Effector memory CD4-positive, alpha-beta T cell (primary cell): ENCODE results near the gene RBMX2.
"Not testable (repeated sequence)": the region's sequence is repeated elsewhere in the genome, so short reads cannot be mapped to it uniquely, and the experiment has no call there.

Experiments used
- DNase-seq, 3 donors: peaks; one replicate each; pipeline ENCODE4 v3.0.0-alpha.2; 2020
- H3K27ac ChIP-seq: 2 replicates; pipeline ENCODE4 v1.7.0; 2013; ENCODE audit warnings: mild to moderate bottlenecking, low read length, moderate library complexity; ENCODE audit not compliant: insufficient read depth, poor library complexity, severe bottlenecking
- H3K27me3 ChIP-seq: replicated peaks from 2 replicates; pipeline ENCODE4 v1.7.0; 2013; ENCODE audit warnings: mild to moderate bottlenecking, low read length; ENCODE audit not compliant: insufficient read depth, control insufficient read depth, poor library complexity, severe bottlenecking
- H3K36me3 ChIP-seq: 2 replicates; pipeline ENCODE4 v1.7.0; 2013; ENCODE audit warnings: mild to moderate bottlenecking, low read length, moderate library complexity; ENCODE audit not compliant: control insufficient read depth, insufficient read depth
- H3K4me1 ChIP-seq: 2 replicates; pipeline ENCODE4 v1.7.0; 2013; ENCODE audit warnings: low read length, mild to moderate bottlenecking; ENCODE audit not compliant: control insufficient read depth, insufficient read depth, poor library complexity, severe bottlenecking
- H3K4me3 ChIP-seq: 2 replicates; pipeline ENCODE4 v1.7.0; 2013; ENCODE audit warnings: low read length, low read depth, mild to moderate bottlenecking; ENCODE audit not compliant: insufficient read depth, poor library complexity, severe bottlenecking
- H3K9me3 ChIP-seq: 2 replicates; pipeline ENCODE4 v1.7.0; 2013; ENCODE audit warnings: mild to moderate bottlenecking, low read length, moderate library complexity; ENCODE audit not compliant: control insufficient read depth
- total RNA-seq, 3 donors: gene quantifications; one replicate each; lab custom pipeline; 2026; lab: John Stamatoyannopoulos, UW

RBMX2 gene, protein sequence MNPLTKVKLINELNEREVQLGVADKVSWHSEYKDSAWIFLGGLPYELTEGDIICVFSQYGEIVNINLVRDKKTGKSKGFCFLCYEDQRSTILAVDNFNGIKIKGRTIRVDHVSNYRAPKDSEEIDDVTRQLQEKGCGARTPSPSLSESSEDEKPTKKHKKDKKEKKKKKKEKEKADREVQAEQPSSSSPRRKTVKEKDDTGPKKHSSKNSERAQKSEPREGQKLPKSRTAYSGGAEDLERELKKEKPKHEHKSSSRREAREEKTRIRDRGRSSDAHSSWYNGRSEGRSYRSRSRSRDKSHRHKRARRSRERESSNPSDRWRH
- 17.1 to 24.7 (median 22.3) reads per million in 3 donors for total RNA-seq

DNA sequence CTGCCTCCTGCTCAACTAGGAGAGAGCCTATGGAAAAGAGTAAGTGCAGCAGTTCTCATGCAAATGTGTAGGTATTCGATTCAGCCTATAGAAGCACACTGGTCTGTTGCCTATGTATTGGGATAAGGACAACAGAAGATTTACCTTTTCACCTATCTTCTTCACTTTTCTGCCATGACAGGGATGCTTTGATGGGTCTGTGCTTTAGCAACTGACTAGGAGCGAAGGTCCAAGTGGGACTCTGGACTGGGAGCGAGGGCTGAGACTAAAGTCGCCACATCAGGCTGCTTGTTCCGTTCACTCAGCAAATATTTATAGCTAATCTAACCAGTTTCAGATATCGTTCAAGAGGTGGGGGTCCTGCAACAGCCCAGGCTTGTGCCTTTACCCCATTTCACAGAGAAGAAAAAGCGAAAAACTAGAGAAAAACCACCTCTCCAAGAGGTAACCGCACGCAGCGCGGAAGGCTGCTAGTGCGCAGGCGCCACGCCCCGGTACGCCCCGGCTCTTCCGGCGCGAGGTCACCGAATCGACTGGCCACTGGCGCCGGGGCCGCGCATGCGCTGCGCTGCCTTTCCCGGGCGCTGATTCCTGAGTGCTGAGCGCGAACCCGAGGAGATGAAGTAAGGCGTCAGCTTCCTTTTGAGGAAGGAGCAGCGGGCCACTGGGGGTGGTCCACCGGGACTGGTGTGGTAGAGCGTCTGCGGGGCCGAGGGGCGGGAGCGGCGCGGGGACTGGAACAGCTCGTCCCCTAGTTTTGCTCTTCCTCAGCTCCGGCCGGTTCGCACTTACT is at the start of gene RBMX2:
Gene RBMX2, plus strand, starts transcription at position 573 of the 793 bp plus-strand sequence. Its CDS starts 46 bp downstream, at position 619.
- Histone ChIP-seq H3K9me3 (no peaks in the 10 kb centered on the region), H3K36me3 (no peaks in the 10 kb centered on the region), H3K27me3 (no peaks in the 10 kb centered on the region), H3K4me3 (peak within 1 kb of the TSS; percentile 62), H3K4me1 (peaks cover 3% of the 10 kb centered on the region), H3K27ac (peak within 1 kb of the TSS; percentile 67)
- peak; percentile 58 to 70 (median 58) for DNase-seq

DNA sequence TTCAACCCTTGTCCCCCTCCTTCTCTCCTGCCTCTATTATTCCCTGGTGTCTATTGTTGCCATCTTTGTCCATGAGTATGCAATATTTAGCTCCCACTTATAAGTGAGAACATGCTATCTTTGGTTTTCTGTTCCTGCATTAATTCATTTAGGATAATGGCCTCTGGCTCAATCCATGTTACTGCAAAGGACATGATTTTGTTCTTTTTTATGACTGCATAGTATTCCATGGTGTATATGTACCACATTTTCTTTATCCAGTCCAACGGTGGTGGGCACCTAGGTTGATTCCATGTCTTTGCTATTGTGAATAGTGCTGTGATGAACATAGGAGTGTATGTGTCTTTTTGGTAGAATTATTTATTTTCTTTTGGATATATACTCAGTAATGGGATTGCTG is 49.7 kb upstream of the RBMX2 start:
- not testable (repeated sequence) for H3K27me3 ChIP-seq, H3K4me3 ChIP-seq, H3K27ac ChIP-seq, DNase-seq, H3K4me1 ChIP-seq, H3K36me3 ChIP-seq, H3K9me3 ChIP-seq

DNA sequence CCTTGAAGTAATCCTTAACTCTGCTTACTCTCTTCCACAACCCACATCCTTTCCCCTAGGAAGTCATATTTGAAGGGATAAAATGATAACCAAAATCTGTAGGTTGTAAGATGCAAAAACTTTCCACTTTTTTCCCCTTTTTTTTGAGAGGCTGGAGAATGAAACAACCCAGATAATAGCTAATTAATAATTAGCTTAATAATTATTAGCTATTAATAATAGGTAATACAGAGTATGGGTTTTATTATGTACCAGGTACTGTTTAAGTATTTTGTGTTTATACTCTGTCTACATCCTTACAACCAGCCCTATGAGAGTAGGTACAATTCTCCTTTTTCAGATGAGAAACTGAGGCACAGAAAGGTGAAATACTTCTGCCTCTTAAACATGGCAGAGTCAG is 25.7 kb upstream of the RBMX2 start:
- no peak for DNase-seq
- H3K27ac ChIP-seq, result no peak overlapping the region
- H3K36me3 ChIP-seq, result no peaks in the 10 kb centered on the region
- H3K4me1 ChIP-seq, result no peaks in the 10 kb centered on the region
- H3K9me3 ChIP-seq, result no peaks in the 10 kb centered on the region
- H3K4me3 ChIP-seq, result no peak overlapping the region
- no peaks in the 10 kb centered on the region for H3K27me3 ChIP-seq

DNA sequence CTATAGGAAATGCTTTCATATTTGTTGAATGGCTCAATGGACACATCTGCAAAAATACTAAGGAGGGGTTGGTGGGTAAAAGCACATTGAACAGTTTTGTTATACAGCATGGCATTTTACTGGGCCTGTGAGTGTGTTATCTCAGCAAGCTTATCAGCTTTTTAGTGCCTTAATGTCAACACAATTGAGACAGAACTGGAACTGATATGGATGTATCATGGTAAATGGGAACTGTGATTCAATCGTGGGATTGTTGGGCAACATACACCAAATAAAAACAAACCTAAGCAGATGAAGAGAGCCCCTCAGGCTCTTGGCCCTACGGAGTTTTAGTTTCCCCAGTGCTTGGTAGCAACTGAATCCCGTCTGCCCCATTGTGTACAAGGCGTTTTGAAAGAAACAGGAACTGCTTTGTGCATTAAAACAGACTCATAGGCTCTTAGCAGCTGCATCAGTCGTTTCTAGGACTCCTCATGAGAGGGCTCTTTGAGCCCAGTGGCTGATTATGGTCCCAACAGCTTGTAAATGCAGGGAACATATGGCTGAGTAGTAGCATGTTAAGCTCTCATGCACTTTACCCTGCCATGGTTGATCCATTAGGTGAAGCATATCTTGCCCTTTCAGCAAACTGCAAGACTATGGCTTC is 23.6 kb upstream of the RBMX2 start:
- no peak for DNase-seq
- Histone ChIP-seq H3K27ac (no peak overlapping the region), H3K4me3 (no peak overlapping the region), H3K27me3 (no peaks in the 10 kb centered on the region), H3K9me3 (no peaks in the 10 kb centered on the region), H3K4me1 (no peaks in the 10 kb centered on the region), H3K36me3 (no peaks in the 10 kb centered on the region)

DNA sequence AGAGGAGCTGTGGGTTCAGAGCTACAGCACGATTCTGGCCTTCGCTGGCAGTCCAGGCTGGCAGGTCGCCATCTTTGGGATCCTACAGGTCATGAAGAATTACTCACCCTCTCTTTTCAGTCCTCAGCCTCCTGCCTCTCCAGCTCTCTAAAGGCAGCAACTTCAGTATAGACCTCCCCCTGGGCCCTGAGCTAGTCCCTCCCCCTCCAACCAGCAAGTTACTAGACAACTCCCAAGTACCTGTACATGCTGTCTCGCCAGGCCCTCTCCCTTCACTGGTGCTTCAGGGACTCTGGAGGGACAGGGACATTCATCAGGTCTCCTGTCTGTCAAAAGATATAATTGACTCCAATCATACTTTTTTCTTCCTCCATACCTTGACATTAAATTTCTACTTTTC is 16.3 kb upstream of the RBMX2 start, which contains the start of gene GPR119:
Gene GPR119, minus strand, starts transcription at position 155 of the 400 bp plus-strand sequence. CDS start 227 bp downstream, outside the sequence.
- Histone ChIP-seq H3K4me1 (no peaks in the 10 kb centered on the region), H3K4me3 (no peak within 1 kb of the TSS), H3K9me3 (no peaks in the 10 kb centered on the region), H3K27ac (no peak within 1 kb of the TSS), H3K36me3 (no peaks in the 10 kb centered on the region), H3K27me3 (no peaks in the 10 kb centered on the region)
- DNase-seq, result no peak

DNA sequence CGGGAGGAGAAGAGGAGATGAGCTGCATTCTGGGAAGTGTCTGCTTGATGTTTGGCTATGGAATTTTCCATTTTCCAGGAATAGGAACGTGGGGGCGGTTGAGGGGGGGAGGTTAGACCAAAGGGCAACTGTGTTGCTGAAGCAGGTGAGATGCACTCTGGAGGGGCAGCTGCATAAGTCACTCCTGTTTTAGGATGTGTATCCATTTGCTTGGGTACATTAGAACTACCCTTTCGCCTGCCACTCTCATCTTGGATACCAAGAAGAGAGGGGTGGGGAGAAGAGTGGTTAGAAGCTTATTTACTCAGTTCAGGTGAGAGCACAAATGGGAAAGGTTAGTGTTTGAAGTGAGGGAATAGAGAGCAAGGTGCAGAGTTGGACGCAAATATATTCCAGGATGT is 15.4 kb upstream of the RBMX2 start:
- no peak for DNase-seq
- H3K4me1 ChIP-seq, result no peaks in the 10 kb centered on the region
- H3K36me3 ChIP-seq, result no peaks in the 10 kb centered on the region
- no peak overlapping the region for H3K4me3 ChIP-seq
- H3K9me3 ChIP-seq, result no peaks in the 10 kb centered on the region
- no peak overlapping the region for H3K27ac ChIP-seq
- H3K27me3 ChIP-seq, result no peaks in the 10 kb centered on the region

DNA sequence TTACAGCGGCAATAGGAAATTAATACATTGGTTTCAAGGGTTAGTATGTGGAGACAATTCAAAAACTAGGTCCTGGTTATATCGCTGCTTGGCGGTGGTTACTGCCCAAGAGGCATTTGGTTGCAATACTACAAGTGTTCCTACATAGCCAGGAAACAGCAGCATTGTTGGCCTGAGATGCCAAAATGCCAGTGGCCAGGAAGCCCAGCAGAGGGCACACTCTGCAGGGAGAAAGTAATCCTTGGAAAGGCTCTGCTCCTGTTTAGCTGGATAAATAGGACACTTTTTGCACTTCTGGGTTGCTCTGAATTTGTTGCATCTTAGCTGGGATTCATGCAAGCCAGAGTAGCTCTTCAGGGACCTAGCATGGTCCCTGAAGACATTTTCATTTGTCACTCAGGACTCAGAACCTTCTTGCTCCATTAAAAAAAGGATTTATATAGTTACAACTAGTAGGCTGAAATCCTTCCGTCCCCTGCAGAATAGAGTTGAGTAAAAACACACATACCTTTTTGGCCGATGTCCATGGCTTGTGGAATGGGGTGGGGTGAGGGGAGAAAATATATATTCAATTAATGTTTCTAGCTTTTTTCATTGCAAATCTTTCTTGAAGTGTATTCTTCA is 8.2 kb upstream of the RBMX2 start:
- H3K4me1 ChIP-seq, result no peaks in the 10 kb centered on the region
- H3K27me3 ChIP-seq, result no peaks in the 10 kb centered on the region
- H3K4me3 ChIP-seq, result no peak overlapping the region
- no peak overlapping the region for H3K27ac ChIP-seq
- H3K9me3 ChIP-seq, result no peaks in the 10 kb centered on the region
- no peaks in the 10 kb centered on the region for H3K36me3 ChIP-seq
- no peak for DNase-seq

DNA sequence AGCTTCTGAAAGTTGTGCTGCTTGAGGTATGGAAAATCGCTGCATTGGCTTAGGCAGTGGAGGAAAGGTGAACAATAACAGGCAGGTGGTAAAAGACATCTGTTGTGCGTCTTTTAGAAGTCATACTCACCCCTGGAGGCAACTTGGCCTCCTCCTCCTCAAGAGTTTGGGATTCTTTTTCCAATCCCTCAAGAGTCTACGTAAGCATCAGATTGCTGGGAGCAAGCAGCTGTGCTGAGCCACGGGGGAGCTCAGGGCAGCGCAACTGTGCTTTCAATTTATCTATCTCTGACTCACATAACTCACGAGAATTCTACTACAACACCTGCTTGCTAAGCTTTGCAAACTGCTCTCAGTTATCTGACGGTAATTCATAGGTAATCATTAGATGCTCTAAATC is 6.4 kb upstream of the RBMX2 start:
- Histone ChIP-seq H3K9me3 (no peaks in the 10 kb centered on the region), H3K27ac (no peak overlapping the region), H3K36me3 (no peaks in the 10 kb centered on the region), H3K27me3 (no peaks in the 10 kb centered on the region), H3K4me3 (no peak overlapping the region), H3K4me1 (no peaks in the 10 kb centered on the region)
- DNase-seq, result no peak

DNA sequence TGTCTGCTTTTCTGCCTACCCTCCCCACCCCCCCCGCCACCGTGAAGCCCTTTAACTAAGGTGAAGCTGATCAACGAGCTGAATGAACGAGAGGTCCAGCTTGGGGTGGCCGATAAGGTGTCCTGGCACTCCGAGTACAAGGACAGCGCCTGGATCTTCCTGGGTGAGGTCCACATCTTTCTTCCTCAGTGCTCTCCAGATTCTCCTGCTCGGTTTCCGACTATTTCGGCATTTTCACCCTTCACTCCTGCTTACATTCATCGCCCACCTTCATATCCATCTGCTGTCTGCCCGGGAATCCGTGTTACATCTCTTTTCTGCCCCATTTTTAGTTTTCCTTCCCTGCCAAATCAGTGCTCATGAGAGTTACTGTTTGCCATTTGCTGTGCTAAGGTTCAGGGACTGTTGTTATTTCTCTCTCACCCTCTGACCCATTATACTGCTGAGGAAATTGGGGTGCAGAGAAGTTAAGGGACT is 459 bp downstream of the RBMX2 start:
- Histone ChIP-seq H3K27ac (peak overlapping the region; percentile 63), H3K9me3 (no peaks in the 10 kb centered on the region), H3K4me3 (peak overlapping the region; percentile 62), H3K36me3 (no peaks in the 10 kb centered on the region), H3K4me1 (peaks cover 3% of the 10 kb centered on the region), H3K27me3 (no peaks in the 10 kb centered on the region)
- no peak for DNase-seq
